WTC11 (cell line): ENCODE measurements around the gene PCDHA13.

Experiments used
- CTCF ChIP-seq: fragments of 200-600 bp; IDR thresholded peaks from 2 replicates; pipeline ENCODE4 v1.8.0; 2022; ENCODE audit warnings: antibody characterized with exemption
- ZNF317 ChIP-seq: sonication (generic); formaldehyde crosslinking; IDR thresholded peaks from 2 replicates; pipeline ENCODE4 v1.8.1; 2023; ENCODE audit warnings: low read depth, mild to moderate bottlenecking, moderate library complexity, missing genetic modification reagents, borderline replicate concordance
- TF ChIP-seq, protein P1 (sequence below): sonication (generic); formaldehyde crosslinking; conservative IDR thresholded peaks from 2 replicates; pipeline ENCODE4 v1.8.1; 2022; ENCODE audit warnings: mild to moderate bottlenecking, missing genetic modification reagents

DNA sequence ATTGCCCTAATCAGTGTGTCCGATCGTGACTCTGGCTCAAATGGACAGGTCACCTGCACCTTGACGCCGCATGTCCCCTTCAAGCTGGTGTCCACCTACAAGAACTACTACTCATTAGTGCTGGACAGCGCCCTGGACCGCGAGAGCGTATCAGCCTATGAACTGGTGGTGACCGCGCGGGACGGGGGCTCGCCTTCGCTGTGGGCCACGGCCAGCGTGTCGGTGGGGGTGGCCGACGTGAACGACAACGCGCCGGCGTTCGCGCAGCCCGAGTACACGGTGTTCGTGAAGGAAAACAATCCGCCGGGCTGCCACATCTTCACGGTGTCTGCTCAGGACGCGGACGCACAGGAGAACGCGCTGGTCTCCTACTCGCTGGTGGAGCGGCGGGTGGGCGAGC lies 1.4 kb downstream of the PCDHA13 start:
- TF ChIP-seq CTCF (no peak), ZNF317 (no peak)
- TF ChIP-seq, protein P1, sequence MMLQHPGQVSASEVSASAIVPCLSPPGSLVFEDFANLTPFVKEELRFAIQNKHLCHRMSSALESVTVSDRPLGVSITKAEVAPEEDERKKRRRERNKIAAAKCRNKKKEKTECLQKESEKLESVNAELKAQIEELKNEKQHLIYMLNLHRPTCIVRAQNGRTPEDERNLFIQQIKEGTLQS (CRISPR knock-in tag) = no peak
